SJCRH30 (cell line): ENCODE results near the gene GUCY1B1. TPM values are rescaled to one million over a fixed set of nuclear protein-coding genes. Genes with fewer than 3 reads are reported as not detected.
A peak's percentile ranks its signal among the peaks of the same experiment; 100 is the strongest.

Experiments
- DNase-seq, 2 experiments: peaks; one replicate each; pipeline ENCODE4 v3.0.0-alpha.2; 2015 to 2020
- H3K27ac ChIP-seq: fragments of 250-450 bp; sonication (Bioruptor Pico); 2 replicates; pipeline ENCODE4 v1.5.1; 2020; ENCODE audit warnings: mild to moderate bottlenecking, moderate library complexity
- H3K27me3 ChIP-seq: fragments of 250-450 bp; sonication (Bioruptor Pico); 2 replicates; pipeline ENCODE4 v1.5.1; 2020; ENCODE audit warnings: mild to moderate bottlenecking, moderate library complexity
- H3K36me3 ChIP-seq: fragments of 250-450 bp; sonication (Bioruptor Pico); 2 replicates; pipeline ENCODE4 v1.5.1; 2020; ENCODE audit warnings: mild to moderate bottlenecking, moderate library complexity
- H3K4me1 ChIP-seq: fragments of 250-450 bp; sonication (Bioruptor Pico); 2 replicates; pipeline ENCODE4 v1.5.1; 2020; ENCODE audit warnings: mild to moderate bottlenecking, moderate library complexity
- H3K4me3 ChIP-seq: fragments of 250-450 bp; sonication (Bioruptor Pico); 2 replicates; pipeline ENCODE4 v1.5.1; 2020; ENCODE audit warnings: mild to moderate bottlenecking, moderate library complexity
- H3K9me3 ChIP-seq: fragments of 250-450 bp; sonication (Bioruptor Pico); replicated peaks from 2 replicates; pipeline ENCODE4 v1.5.1; 2020; ENCODE audit warnings: mild to moderate bottlenecking, moderate library complexity
- total RNA-seq: library from RNA; depleted of rRNA; stranded (reverse); fragments of >200 nt; shearing (Covaris generic); gene quantifications from 2 replicates; pipeline ENCODE4 v1.2.3, GENCODE V29; 2014; rRNA removed

Gene GUCY1B1
- 3.1 and 3.2 TPM in 2 replicates for total RNA-seq

GRCh38 chr4:155758481-155759371 is at the start of gene GUCY1B1:
Gene GUCY1B1 (plus strand): TSS chr4:155759021. CDS start chr4:155759141, 120 bp downstream.
- Histone ChIP-seq H3K9me3 (no peaks in the 10 kb centered on the region), H3K27ac (peak within 1 kb of the TSS; percentile 44; the same call in 1 of the 2 replicates), H3K4me3 (peak within 1 kb of the TSS; percentile 67), H3K27me3 (no peaks in the 10 kb centered on the region), H3K36me3 (no peaks in the 10 kb centered on the region), H3K4me1 (no peaks in the 10 kb centered on the region)
- peak; percentile 82 to 84 for DNase-seq

GRCh38 chr4:155709918-155710317 is 48.9 kb upstream of the GUCY1B1 start:
- H3K4me1 ChIP-seq, result no peaks in the 10 kb centered on the region
- DNase-seq, result no peak
- no peak overlapping the region for H3K4me3 ChIP-seq
- no peak overlapping the region for H3K27ac ChIP-seq
- H3K27me3 ChIP-seq, result no peaks in the 10 kb centered on the region
- H3K9me3 ChIP-seq, result no peaks in the 10 kb centered on the region
- no peaks in the 10 kb centered on the region for H3K36me3 ChIP-seq

GRCh38 chr4:155711556-155711955 is 47.3 kb upstream of the GUCY1B1 start:
- H3K4me3 ChIP-seq, result no peak overlapping the region
- no peak for DNase-seq
- H3K27ac ChIP-seq, result no peak overlapping the region
- H3K36me3 ChIP-seq, result no peaks in the 10 kb centered on the region
- no peaks in the 10 kb centered on the region for H3K27me3 ChIP-seq
- H3K4me1 ChIP-seq, result no peaks in the 10 kb centered on the region
- no peaks in the 10 kb centered on the region for H3K9me3 ChIP-seq

- no peaks in the 10 kb centered on the region for H3K36me3 ChIP-seq
- H3K27me3 ChIP-seq, result no peaks in the 10 kb centered on the region
- H3K4me3 ChIP-seq, result no peak overlapping the region
- no peaks in the 10 kb centered on the region for H3K4me1 ChIP-seq
- H3K27ac ChIP-seq, result no peak overlapping the region
- no peak for DNase-seq
- H3K9me3 ChIP-seq, result no peaks in the 10 kb centered on the region
These were observed 46.0 kb upstream of the GUCY1B1 start for GRCh38 chr4:155712846-155713245.

GRCh38 chr4:155713911-155714310 is 44.9 kb upstream of the GUCY1B1 start:
- no peaks in the 10 kb centered on the region for H3K27me3 ChIP-seq
- H3K27ac ChIP-seq, result no peak overlapping the region
- no peaks in the 10 kb centered on the region for H3K9me3 ChIP-seq
- no peak overlapping the region for H3K4me3 ChIP-seq
- no peak for DNase-seq
- no peaks in the 10 kb centered on the region for H3K4me1 ChIP-seq
- H3K36me3 ChIP-seq, result no peaks in the 10 kb centered on the region

DNA sequence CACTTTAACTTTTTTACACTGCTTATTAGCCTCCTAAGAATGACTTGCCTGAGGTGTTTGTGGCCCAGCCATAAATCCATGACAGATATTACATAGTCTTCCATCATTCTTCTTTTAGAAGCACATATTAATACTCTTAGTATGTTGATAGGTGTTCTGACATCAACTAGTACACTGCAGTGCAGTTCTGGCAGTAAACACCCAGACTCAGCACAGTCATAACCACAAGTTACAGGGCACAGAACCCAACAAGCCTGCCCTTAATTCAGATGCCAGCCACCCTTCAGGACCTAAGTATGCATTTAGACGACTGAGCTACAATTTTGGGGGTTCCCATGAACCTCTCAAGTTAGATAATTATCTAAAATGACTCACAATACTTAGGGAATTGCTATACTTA is 36.5 kb upstream of the GUCY1B1 start:
- no peaks in the 10 kb centered on the region for H3K9me3 ChIP-seq
- no peak overlapping the region for H3K27ac ChIP-seq
- no peaks in the 10 kb centered on the region for H3K36me3 ChIP-seq
- no peaks in the 10 kb centered on the region for H3K4me1 ChIP-seq
- H3K27me3 ChIP-seq, result no peaks in the 10 kb centered on the region
- no peak overlapping the region for H3K4me3 ChIP-seq
- DNase-seq, result no peak

- Histone ChIP-seq H3K4me3 (no peak overlapping the region), H3K4me1 (no peaks in the 10 kb centered on the region), H3K27me3 (no peaks in the 10 kb centered on the region), H3K27ac (no peak overlapping the region), H3K36me3 (no peaks in the 10 kb centered on the region), H3K9me3 (no peaks in the 10 kb centered on the region)
- no peak for DNase-seq
These were observed 35.9 kb upstream of the GUCY1B1 start for GRCh38 chr4:155722816-155723499.

DNA sequence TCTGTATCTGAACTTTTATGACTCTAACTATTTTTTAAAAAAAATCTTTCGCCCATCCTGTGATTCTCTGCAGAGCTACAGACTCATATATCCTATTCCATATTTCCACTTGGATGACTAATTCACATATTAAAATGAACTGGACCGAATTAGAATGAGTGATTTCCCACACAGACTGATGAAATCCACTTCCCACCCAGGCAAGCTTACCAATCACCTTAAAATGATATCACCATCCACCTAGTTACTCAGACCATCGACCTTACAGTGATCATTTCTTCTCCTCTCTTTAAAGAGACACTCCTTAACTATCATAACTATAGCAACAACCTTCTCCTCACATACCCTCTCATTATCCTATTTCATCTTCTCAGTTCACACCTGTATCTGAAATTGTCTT is 34.1 kb upstream of the GUCY1B1 start:
- DNase-seq, result no peak
- Histone ChIP-seq H3K27me3 (no peaks in the 10 kb centered on the region), H3K27ac (no peak overlapping the region), H3K4me3 (no peak overlapping the region), H3K36me3 (no peaks in the 10 kb centered on the region), H3K4me1 (no peaks in the 10 kb centered on the region), H3K9me3 (no peaks in the 10 kb centered on the region)

GRCh38 chr4:155734065-155734464 is 24.8 kb upstream of the GUCY1B1 start:
- Histone ChIP-seq H3K27ac (no peak overlapping the region), H3K4me1 (no peaks in the 10 kb centered on the region), H3K27me3 (no peaks in the 10 kb centered on the region), H3K36me3 (no peaks in the 10 kb centered on the region), H3K4me3 (no peak overlapping the region), H3K9me3 (no peaks in the 10 kb centered on the region)
- peak; percentile 24 to 56 for DNase-seq

DNA sequence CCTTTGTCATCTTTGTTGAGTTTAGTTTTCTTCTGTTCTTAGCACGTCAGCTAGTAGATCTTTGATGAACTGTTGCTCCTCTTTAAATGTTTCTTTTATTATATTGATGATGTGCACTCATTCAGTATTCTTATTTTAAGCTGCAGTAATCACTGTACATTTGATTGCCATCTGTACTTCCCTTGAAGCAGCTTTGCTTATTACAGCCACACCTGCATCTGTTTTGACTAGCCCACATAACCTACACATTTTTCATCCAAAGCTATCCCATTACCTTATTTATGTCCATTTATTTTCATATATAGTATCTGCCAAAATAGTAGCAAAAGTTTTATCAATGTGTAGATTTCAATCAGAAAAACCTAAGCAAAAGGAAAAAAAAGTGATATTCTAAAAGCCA is 23.9 kb upstream of the GUCY1B1 start:
- no peak overlapping the region for H3K4me3 ChIP-seq
- H3K36me3 ChIP-seq, result no peaks in the 10 kb centered on the region
- H3K27me3 ChIP-seq, result no peaks in the 10 kb centered on the region
- no peaks in the 10 kb centered on the region for H3K4me1 ChIP-seq
- no peak overlapping the region for H3K27ac ChIP-seq
- no peak for DNase-seq
- no peaks in the 10 kb centered on the region for H3K9me3 ChIP-seq

GRCh38 chr4:155735496-155735895 is 23.3 kb upstream of the GUCY1B1 start:
- Histone ChIP-seq H3K27me3 (no peaks in the 10 kb centered on the region), H3K9me3 (no peaks in the 10 kb centered on the region), H3K27ac (no peak overlapping the region), H3K4me1 (no peaks in the 10 kb centered on the region), H3K36me3 (no peaks in the 10 kb centered on the region), H3K4me3 (no peak overlapping the region)
- no peak for DNase-seq

DNA sequence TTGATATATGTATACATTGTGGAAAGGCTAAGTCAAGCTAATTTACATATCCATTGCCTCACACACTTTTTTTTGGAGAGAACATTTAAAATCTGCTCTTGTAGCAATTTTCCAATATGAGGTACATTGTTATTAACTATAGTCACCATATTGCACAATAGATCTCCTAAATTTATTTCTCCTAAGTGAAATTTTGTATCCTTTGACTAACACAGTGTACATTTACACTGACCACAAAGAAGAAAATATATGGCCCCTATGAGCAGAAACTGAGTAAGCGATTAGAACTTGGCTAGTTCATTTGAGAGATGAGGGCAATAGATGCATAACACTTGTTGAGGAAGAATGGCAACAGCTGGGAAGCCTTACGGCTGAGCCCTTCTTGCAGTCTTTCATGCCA is 20.3 kb upstream of the GUCY1B1 start:
- Histone ChIP-seq H3K27ac (no peak overlapping the region), H3K4me1 (no peaks in the 10 kb centered on the region), H3K36me3 (no peaks in the 10 kb centered on the region), H3K4me3 (no peak overlapping the region), H3K27me3 (no peaks in the 10 kb centered on the region), H3K9me3 (no peaks in the 10 kb centered on the region)
- no peak for DNase-seq

DNA sequence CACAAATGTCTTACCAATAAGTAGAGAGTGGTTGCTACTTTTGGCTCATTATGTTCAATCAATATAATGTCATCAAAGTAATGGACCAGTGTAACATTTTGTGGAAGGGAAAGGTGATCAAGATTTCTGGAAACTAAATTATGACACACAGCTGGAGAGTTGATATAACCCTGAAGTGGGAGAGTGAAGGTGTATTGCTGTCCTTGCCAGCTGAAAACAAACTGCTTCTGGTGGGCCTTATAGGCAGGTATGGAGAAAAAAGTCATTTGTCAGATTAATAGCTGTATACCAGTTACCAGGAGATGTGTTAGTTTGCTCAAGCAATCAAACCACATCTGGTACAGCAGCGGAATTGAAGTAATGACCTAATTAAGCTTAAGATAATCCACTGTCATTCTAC is 17.3 kb upstream of the GUCY1B1 start:
- Histone ChIP-seq H3K27me3 (no peaks in the 10 kb centered on the region), H3K27ac (no peak overlapping the region), H3K36me3 (no peaks in the 10 kb centered on the region), H3K9me3 (no peaks in the 10 kb centered on the region), H3K4me1 (no peaks in the 10 kb centered on the region), H3K4me3 (no peak overlapping the region)
- DNase-seq, result no peak

DNA sequence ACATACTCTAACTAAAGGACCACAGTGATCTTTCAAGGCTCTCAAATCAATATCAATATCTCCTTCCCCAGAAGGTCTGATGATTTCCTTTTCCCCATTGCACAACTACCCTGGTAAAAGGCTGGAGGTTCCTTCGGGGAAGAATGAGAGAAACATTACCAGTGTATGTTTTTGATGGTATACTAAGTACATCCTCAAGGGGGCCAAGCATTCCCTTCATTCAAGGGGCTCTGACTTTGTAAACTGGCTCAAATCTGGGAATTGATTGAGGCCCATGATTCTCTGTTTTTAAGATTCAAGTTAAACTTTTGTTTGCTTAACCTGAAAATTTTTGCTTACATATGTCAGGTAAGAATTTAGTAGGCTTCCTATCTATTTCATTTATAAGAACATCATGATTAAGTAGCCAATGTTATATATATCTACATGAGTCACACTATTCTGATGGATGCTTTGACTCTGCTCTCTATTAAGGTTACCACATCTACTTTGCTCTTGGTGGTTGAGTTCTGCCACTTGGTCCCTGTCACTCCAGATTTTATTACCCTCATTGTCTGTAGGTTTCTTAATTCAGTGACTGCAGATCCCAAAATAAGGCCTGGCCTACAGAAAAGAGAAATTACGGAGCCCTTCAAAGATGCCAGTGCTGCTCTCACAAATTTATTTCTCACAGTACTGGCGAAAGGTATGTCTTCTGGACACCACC is 16.4 kb upstream of the GUCY1B1 start:
- Histone ChIP-seq H3K4me3 (no peak overlapping the region), H3K27me3 (no peaks in the 10 kb centered on the region), H3K36me3 (no peaks in the 10 kb centered on the region), H3K9me3 (no peaks in the 10 kb centered on the region), H3K27ac (no peak overlapping the region), H3K4me1 (no peaks in the 10 kb centered on the region)
- DNase-seq, result peak in 1 of 2 experiments; percentile 1

DNA sequence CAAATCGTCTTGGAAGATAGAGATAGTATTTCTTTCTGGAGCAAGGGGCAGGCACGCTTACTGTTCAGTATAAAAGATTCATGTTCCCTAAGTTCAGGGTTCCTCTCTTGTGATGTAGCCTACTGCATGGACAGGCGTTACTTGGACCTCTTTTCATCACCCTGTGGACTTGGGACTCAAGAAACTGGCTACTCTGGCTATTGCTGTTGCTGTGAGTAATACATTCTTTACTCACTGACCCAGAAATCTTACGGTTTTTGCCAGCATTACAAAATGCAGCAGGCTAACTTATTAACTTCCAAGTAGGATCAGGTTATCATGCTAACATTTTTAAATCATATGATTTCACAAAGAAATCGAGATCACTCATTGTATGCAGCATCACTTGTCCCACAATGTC is 12.8 kb upstream of the GUCY1B1 start:
- H3K27ac ChIP-seq, result no peak overlapping the region
- no peaks in the 10 kb centered on the region for H3K9me3 ChIP-seq
- H3K4me3 ChIP-seq, result no peak overlapping the region
- no peaks in the 10 kb centered on the region for H3K36me3 ChIP-seq
- DNase-seq, result no peak
- no peaks in the 10 kb centered on the region for H3K4me1 ChIP-seq
- no peaks in the 10 kb centered on the region for H3K27me3 ChIP-seq
